ENCODE results near the gene MROH2A.

The MROH2A gene

DNA sequence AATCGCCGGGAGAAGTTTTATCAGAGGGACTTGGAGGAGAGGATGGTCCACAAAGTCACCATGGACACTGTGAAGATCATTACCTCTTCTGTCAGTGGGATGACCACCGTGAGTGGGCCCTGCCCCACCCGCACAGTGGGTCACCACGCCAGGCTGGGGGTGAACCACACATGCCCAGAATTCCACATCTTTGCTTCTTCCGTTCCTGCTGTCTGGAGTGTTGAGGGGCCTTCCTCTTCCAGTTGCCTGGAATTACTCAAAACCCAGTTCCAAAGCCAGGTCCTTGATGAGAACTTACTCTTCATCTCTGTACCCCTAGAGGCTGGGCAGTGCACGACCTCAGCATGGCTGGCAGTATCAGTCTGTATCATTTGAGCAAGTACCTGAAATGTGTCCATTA lies 22.1 kb downstream of the MROH2A start:
- no peak for DNase-seq

DNA sequence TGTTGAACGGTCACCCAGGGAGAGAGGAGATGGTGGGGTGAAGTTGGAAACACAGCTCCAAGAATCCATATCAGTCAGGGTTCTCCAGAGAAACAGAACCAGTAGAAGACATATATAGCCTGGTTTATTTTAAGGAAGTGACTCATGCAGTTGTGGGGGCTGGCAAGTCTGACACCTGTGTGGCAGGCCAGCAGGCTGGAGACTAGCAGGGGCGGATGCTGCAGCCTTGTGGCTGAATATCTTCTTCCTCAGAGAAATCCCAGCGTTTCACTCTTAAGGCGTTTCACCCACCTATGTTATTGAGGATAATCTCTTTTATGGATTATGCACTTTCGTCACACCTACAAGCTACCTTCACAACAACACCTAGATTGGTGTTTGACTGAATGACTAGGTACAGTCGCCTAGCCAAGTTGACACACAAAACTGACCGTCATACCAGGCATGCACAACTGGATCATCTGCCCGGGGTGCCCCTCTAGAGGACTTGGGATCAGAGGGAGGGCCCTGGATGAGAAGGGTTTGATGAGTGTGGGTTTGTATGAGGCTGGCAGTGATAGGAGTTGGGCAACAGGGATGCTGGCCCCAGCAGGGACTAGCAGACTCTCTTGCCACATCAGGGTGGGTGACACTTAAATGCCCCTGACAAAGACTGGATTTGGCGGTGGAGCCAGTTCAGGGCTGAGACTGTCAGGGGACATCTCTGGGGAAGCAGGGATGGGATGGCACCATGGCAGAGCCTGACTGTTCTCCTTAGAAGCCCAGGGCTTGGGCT lies 23.4 kb downstream of the MROH2A start:
- no peak for DNase-seq

DNA sequence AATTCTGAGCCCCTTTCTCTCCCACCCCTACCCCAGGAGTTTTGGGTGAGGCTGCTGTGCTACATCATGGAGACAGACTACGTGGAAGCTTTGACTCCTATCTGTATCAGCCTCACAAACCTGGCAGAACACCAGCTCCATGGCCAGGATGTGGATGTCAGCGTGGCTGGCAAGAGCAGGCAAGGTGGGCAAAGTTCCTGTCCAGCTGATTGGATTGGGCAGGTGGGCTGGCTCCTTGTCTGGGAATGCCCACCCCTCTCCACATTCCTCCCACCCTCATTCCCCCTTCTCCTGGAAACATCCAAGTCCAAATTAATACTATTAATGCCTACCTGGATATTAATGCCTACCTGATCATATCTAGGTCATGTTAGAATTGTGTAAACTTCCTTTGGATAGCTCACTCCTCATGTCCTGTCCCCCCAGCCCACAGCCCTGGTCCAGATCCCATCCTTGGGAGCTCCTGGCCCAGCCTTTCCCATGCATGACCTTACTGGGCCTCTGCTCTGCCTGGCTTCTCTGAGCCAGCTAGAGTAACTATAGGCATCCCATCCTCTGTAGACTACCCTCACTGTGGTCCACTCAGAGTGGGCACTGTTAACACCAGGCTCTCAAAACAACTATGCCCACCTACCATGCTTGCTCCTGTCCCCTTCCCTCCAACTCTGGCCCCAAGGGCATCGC lies 24.1 kb downstream of the MROH2A start:
- no peak for DNase-seq

DNA sequence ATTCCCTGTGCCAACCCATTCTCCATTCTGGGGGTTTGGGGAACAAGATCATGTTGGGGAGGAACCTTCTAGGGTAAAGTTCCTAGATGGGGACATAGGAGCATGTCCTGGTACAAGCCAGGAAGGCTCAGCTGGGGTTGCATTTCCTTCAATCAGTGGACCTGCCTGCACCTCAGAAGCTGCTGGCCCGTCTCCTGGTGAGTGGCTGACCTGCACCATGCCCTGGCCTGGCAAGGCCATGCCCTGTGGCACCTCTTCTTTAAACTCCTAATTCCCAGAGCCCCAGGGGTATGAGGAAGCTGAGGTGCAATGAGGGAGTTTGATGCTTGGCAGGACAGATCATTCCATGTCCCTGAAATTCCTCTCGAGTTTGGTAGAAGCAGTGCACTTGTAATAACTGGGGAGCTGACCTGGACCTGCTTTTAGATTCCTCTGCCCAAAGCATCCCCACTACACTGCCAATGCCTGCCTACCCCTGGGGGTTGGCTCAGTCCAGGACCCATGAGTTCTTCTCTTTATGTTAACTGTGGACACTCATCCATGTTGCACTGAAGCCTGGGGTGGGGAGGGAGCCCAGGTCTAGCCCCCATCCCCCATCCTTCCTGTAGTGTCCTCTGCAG lies 25.3 kb downstream of the MROH2A start:
- no peak for DNase-seq

DNA sequence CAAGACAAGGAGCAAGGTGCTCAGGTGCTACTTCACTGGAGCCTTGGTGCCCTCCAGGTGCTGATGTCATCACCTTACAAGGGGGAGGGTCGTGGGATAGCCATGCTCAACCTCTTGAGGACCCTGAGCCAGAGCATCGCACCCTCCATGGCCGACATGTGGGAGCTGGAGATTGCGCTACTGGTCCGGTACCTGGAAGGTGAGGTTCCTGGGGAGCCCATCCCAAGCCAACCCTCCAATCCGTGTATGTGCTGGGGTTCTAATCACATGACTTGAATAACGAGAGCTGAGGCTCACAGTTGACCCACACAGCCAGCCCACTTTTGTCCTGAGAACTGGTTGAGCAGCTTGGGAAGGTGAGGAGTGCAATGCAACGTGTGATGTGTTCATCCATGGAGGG lies 25.9 kb downstream of the MROH2A start:
- DNase-seq: no peak

DNA sequence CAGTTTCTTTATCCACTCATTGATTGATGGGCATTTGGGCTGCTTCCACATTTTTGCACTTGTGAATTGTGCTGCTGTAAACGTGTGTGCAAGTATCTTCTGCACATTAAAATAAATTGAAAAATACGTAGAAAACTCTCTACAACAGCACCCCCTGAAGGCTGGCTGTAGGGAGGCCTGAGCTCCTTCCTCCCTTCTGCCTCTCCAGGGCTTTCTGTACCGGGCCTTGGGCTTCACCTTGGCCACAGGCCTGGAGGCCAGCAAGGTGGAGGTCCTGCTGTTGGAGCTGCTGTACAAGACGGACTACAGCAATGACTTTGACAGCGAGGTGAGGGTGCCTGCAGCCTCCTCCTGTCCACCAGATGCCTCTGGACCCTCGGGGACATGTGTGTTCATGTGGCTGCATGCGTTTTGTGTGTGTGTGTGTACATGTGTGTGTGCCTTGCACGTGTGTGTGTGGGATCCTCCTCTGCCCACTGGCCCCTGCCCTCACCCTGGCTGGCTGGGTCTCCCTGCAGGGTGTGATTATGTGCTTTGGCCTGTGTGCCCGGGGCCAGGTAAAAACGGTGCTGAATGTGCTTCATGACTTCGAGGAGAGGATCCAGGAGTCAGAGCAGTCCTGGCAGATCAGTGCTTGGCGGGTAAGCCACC lies 29.2 kb downstream of the MROH2A start:
- no peak for DNase-seq

DNA sequence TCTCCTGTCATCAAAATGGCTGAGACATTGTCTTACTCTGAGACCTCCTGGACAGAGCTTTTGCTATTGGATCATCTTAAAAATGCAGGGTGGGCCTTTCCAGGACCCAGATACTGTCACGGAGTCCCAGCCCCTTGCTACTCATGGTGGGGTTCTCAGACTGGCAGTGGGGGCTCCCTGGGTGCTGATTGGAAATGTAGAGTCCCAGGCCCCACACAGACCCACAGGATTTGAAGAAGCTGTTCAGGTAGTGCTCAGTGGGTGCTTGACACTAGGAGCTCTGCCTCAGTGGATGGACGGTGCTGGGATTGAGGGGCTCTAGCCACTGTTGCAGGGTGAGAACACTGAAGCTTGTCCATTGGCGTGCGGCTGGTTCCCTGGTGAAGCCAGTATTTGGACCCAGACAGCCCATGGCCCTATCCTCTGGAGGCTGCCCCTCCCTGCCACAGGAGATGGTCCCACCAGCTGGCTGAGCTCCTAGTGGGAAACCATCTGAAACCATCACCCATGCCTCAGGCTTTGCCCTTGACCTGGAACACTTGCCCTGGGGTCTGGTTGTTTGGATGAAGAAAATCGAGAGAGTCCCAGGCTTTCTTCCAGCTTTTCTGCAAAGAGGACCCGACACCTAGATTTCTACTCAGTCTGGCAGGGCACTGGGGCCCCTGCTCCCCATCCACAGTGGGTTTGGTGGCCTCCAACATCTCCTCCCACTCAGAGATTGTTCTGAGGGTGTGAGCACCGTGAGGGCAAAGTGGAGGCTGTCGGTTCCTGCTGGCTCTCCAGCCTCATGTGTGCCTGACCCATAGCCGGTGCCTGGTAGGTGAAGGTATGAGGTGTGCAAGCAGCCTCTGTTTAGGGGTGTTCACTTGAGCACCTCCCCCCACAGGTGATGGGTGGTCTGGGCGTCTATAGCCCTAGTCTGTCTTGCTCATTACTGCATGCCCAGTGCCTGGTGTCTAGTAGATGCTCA lies 30.1 kb downstream of the MROH2A start:
- DNase-seq: no peak

DNA sequence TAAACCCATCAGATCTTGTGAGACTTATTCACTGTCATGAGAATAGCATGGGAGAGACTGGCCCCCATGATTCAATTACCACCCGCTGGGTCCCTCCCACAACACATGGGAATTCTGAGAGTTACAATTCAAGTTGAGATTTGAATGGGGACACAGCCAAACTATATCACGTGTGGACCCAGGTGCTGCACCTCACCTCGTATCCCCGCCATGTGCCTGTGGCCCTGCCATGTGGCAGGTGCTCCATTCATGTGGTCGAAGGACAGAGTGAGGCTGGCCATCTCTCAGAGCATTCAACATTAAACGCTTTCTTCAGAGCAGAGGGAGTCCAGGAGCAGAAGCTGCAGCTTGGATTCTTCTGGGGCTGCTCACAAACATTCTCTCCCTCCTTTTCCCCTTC lies 32.3 kb downstream of the MROH2A start:
- no peak for DNase-seq

DNA sequence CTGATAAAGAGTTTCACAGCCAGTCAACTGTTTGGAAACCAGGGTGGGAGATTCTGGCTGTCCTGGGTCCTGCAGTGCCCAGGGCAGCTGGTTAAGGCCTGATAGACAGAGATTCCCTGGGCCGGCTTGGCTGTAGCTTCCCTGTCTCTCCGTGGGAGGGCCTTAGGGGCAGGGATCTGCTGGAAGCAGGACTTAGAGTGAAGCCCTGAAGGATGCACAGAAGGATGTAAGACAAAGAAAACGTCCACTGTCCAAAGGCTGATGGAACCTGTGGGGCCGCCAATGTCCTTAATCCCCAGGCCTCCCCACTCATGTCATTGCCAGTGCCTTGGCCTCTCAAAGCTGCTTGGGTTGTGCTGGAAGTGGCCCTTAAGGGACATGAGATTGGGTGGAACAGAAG lies 33.0 kb downstream of the MROH2A start:
- no peak for DNase-seq

DNA sequence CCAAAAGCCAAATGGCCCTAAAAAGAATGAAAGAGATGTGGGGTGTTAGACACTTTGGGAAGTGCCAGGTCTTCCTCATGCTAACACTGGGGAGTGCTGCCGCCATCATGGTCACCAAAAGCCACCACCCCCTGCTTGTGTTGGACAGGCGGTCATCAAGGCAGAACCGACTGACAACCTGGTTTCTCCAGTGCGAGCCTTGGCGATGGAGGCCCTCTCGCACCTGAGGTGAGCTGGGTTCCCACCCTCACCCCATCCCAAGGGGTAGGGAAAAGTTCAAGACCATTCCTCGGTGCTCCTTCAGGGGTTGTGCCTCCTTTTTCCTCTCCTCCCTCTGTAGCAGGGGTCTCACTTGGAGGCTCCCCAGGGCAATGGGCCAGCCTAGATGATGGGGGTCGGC lies 33.6 kb downstream of the MROH2A start:
- no peak for DNase-seq

DNA sequence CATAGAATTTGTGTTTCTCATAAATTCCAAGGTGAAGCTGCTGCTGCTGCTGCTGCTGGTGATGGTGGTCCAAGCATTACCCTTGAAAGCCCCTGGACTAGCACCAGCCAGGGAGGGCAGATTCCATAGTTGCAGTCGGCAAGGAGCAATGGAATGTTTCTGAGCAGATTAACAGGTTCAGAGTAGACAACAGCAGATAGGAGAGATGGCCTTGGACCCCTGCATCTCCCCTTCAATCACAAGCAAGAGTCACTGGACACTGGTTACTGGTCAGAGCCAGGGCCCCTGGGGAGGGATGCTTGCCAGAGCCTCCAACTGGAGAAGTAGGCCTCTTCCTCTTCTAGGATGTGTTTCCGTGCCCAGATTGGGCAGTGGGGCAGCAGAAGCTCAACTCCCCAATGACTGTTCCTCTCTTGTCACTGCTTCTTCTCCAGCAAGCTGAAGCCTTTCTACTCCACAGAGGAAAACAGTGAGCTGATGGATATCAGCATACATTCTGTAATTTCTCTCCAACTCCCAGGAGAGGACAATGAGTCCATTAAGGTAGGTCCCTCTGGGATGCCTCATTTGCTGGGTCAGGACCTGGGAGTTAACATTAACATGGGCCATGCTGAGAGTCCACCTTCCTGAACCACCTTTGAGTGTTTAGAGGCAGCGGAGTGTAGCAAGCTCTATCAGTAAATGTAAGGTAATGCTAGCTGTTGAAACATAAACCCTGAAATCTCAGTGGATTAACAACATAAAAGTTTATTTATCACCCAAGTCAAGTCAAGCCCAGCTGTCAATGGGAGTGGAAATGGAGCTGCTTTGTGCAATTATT lies 35.3 kb downstream of the MROH2A start:
- peak; percentile 77 for DNase-seq

DNA sequence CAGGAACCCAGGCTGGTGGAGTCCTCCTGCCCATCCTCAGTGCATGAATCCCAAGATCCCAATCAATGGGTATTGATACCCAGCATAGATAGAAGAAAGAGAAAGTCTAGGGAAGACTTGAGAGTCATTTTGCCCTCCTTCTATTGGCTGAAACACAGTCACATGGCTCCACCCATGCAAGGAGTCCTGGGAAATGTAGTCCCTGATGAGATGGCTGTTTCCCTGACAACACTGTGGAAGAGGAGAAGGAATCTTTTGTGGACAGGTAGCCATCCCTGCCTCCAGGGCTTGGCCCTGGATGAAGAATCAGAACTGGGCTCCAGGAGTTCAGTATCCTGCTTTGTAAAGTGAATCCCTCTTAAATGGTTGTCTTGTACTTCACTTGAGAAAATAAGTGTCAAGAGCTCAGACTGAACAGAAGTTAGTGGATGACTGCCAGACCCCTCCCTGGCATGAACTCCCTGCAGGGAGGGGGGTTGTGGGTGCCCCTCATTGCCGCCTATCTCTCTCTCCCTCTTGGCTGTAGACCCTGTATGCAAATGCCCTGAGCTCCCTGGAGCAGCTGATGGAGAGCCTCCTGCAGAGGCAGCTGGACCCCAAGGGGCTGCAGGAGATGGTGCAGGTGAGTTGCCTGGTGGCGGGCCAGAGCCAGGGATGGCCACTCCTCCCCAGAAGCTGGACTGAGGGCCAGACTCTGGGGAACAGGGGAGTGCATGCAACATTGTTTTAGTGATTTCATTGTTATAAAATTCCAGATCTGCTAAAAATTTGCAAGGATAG lies 36.1 kb downstream of the MROH2A start:
- DNase-seq: no peak

DNA sequence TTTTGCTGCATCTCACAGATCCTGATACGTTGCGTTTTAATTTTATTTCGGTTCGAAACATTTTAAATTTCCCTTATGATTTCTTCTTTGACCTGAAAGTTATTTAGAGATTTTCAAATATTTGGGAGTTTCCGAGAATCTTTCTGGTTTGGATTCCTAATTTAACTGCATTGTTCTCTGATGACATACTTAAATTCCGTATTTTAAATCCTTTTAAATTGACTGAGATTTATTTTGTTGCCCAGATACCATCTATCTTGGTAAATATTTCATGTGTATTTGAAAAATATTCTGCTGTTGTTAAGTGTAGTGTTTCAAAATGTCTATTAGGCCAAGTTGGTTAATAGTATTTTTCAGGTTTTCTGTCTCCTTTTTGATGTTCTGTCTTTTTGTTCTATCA lies 37.7 kb downstream of the MROH2A start:
- no peak for DNase-seq

DNA sequence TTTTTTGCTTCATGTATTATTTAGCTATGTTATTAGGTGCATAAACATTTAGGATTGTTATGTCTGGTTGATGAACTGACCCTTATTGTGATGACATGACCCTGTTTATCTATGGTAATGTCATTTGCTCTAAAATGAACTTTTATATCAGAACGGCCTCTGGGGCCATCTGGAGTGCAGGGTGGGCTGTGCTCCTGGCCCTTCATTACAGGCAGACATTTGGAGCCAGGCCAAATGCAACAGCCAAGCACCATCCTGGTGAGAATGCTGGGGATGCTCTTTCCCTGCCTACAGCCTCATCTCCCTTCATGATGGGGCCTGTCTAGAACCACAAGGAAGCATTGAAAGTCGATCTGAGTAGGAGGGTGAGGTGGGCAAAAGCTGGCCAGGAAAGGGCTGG lies 38.2 kb downstream of the MROH2A start:
- peak; percentile 46 for DNase-seq

DNA sequence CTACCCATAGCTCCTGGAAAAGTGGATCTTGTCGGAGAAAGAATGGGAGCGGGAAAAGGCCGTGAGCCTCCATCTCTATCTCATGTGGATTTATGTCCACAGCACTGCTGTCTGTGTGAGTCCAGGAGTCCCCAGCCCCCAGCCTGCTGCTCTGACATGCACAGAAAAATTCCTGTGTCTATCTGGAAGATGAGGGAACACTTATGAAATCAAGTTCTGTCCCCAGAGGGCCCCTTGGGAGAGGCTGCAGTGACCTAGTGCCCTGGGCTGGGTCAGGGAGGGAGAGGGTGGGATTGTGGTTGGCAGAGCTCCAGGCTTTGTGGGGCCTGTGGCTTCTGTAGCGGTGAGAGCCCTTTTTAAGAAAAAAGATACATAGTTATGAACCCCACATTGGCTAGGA lies 38.6 kb downstream of the MROH2A start:
- DNase-seq: no peak

DNA sequence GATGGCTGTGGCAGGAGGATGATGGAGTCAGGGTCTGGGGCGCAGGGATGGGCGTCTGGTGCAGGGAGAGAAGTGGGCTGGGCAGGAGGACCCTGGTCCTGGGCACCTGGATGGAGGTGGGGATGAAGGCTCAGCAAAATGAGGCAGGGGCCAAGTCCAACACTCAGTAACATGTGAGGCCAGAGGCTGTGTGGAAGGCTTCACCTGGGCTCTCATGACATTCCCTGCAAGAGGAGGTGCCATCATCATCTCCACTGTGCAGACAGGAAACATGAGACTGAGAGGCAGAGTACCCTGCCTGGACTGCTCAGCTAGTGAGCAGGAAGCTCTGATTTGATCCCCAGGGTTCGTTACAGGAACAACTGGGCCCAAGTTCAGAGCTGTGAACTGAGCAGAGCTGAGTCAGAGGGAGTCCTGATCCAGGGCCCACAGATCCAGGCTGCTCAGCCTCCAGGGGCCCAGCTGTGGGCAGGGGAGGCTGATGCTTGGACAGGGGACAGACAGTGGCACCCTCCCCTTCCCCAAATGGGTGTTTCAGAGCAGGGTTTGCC lies 39.3 kb downstream of the MROH2A start:
- no peak for DNase-seq

DNA sequence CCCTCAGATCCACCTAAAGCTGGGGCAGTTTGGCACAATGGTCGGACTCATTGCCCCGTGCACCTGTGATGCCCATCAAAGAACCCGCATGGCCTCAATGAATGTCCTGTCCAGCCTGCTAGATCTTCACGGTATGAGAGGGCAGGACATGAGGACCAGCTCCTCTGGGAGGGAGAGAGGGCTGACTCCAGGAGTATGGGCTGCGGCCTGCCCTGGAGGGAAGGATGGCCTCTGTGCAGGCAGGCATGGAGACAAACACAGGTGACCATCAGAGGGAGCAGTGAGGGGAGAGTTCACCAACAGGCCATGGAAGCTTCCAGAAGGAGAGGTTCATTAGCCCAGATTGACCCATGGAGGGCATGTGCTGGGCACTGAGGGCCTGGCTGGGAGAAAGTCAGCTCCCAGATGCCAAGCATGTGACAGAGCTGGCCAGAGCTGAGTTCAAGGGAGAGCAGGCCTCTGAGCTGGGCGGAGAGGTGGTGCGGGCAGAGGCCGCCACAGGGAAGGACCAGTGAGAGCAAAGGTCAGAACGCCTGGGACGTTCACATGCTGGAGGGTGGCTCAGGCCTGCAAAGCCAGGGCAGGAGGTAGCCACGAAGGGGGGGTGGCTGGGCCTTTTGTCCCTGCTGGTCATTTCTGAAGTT lies 40.0 kb downstream of the MROH2A start:
- no peak for DNase-seq

DNA sequence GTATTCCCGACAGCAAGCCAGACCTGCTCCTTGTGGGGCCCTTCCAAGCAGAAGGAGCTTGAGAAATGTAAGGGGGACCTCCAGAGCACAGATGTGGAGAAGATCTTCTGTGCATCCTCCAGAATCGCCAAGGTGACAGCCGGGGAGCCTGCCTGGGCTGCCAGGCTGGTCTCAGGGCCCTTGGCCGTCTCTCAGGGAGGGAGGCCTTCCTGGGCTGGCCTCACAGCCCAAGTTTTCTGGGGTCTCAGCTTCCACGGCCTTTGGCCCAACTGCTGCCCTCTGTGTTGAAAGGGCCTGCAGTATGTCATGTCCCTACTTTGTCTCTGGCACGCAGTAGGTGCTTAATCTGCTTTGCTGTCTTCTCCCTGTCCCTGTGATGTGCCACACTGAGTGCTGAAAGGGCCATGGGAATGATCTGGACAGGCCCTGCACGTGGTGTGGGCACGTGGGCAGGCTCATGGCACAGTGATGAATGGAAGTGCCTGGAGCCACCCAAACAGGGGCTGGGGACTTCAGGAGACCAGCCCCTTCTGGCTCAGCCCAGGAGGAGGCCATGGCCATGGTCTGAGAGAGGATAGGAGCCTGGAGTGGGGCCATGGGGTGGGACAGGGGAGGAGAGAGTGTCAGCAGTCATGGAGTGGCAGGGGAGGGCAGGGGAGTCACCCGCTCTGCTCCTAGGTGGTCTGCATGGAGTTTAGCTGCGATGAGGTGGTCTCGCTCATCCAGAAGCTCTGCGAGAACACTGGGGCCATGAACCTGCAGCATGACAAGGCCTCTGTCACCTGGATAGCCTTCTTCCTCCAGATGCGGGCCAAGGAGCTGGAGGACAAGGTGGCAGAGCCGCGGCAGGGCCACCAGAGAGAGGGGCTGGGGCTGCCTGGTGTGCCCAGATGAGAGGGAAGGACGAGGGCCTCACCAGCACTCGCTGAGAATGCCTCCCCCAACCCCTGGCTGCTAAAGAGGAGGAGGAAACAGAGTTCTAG lies 40.8 kb downstream of the MROH2A start:
- no peak for DNase-seq
